GM21526 (cell line): ENCODE measurements around the gene PPIP5K1.

Experiments
- ATAC-seq: cut with Tn5 transposase; IDR thresholded peaks from one replicate; pipeline ENCODE4 v1.9.1; 2021; ENCODE audit warnings: moderate library complexity; ENCODE audit not compliant: unreplicated experiment, low FRiP score

PPIP5K1 gene

DNA sequence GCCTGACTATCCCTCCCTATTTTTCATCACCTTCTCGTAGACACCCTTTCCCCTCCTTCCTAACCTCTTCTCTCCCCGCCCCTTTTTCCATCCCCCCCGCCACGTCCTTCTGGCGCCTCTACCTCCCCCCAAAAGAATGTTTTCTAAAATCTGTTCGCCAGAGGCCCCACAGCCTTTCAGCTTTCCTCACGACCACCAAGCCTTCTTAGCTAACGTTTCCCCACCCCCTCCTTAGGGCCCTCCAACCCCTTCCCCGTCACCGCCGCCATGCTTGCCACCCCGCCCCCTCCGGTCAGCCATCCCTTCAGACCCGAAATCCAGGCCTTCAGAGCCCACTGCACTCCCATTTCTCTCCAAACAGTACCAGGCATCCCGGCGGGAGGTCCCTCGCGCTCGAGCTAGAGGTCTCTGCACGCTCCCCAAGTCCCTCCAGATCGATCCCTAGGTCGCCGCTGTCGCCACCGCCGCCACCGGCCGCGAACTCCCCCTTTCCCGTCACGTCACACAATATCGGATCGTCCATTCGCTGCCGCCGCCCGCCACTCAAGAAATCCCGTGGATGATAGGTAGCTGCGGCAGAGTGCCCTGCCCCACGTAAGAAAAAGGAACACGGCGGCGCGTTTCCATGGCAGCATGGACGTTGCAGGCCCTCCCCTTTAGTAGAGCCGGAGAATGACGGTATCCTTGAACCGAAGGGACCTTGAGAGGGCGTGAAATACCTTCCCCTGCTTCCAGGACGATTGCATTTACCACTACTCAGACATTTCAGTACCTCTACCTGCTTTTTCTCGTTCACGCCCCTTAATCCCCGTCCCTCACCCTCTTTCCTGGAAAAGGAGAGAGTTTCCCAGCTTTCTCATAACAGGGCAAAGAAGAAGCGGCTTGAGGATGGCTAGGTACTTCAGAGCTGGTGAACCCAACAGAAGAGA is 97.1 kb downstream of the PPIP5K1 start, which contains the start of gene TP53BP1:
Gene TP53BP1, minus strand, starts transcription at position 484 of the 929 bp plus-strand sequence. Its CDS starts 113 bp downstream, at position 371.
- peak; percentile 94 for ATAC-seq

DNA sequence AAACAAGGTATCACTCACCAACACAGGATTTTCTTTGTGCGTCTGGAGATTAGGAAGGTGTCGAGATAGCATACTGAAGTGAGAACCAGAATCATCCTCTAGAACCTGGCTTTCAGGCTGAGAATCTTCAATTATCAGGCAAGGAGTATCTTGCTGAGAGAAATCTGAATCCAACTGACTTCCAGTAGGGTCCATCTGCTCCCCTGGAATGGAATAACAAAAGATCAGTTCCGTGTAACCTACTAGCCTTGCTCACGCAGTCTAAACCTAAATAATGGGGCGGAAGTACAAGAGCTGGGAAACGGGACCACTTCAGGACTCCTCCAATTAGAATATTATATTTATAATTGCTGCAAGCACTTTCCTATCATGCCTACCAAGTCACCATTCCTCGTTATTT is 97.7 kb downstream of the PPIP5K1 start:
- no peak for ATAC-seq

DNA sequence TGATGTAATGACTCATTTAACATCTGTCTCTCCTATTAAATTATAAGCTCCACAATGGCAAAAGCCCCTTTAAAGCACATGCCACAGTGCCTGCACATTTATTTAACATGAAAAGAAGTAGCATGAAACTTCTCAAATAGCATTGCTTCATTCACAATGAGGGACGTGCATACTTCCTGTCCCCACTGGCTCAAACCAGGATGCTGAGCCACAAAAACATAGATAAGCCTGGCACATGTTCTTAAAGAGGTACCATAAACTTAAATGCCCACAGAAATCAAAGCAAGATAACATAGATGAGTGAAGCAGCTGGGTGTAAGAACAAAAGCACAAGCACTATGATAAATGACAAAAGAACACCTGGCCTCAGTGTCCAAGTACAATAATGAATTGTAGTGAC is 100.8 kb downstream of the PPIP5K1 start:
- no peak for ATAC-seq

DNA sequence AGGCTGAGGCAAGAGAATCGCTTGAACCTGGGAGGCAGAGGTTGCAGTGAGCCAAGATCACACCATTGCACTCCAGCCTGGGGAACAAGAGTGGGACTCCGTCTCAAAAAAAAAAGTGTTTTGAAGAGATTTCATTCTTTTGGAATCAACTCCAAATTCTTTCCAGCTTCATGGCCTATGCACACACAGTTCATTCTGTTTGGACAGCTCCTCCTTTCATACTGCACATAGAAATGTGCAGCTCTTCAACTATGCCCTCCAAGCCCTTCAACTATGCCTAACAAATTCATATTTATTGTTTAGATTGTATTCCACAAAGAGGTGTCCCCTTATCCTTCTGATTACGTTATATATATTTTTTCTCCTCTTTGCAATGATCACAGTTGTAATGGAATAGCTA is 101.2 kb downstream of the PPIP5K1 start:
- no peak for ATAC-seq

DNA sequence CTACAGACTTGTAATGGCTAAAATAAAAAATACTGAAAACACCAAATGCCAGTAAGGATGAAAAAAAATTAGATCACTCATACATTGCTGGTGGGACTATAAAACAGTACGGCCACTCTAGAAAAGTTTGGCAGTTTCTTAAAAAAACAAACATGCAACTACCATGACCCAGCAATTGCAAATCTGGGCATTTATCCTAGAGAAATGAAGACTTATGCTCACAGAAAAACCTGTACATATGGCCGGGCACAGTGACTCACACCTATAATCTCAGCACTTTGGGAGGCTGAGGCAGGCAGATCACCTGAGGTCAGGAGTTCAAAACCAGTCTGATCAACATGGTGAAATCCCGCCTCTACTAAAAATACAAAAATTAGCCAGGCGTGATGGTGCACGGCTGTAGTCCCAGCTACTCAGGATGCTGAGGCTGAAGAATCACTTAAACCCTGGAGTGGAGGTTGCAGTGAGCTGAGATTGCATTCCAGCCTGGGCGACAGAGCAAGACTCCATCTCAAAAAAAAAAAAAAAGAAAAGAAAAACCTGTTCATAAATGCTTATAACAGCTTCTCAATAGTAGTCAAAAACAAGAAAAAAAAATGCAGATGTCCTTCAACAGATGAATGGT is 102.6 kb downstream of the PPIP5K1 start:
- ATAC-seq: no peak

DNA sequence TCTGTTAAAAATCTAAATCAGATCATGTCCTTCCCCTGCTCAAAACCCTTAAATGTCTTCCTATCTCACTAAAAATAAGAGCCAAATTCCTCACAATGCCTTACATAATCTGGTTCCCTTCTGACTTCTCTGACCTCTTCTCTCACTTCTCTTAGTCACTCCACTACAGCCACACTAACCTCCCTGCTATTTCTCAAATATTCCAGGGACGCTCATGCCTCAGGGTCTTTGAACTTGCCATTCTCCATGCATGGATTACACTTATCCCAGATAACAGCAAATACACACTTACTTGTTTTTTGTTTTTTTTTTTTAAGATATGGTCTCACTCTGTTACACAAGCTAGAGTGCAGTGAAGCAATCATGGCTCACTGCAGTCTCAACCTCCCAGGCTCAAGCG is 105.6 kb downstream of the PPIP5K1 start:
- no peak for ATAC-seq
